ENCODE data around the gene UBN2.

UBN2 gene

GRCh38 chr7:139230774-139231512 is at the start of gene UBN2:
Gene UBN2 (plus strand): TSS chr7:139231237. CDS start chr7:139231485, 248 bp downstream.
- Histone ChIP-seq H3K79me2 (ENCODE audit: insufficient read depth, low read length) (peaks cover 38% of the 10 kb centered on the region), H3K36me3 (ENCODE audit: insufficient read depth, low read length) (no peaks in the 10 kb centered on the region)
- TF ChIP-seq EZH2phosphoT487 (IDR thresholded peaks at IDR 0.05; ENCODE audit: borderline replicate concordance), result no peak
- TF ChIP-seq CTCF (conservative IDR thresholded peaks at IDR 0.05; ENCODE audit: low read length), result no peak

GRCh38 chr7:139181404-139181803 is 49.6 kb upstream of the UBN2 start:
- Histone ChIP-seq H3F3A (ENCODE audit: low read depth) (peaks cover 13% of the 10 kb centered on the region; the same call in 1 of the 2 replicates), H3K4me1 (ENCODE audit: insufficient read depth, low read length, poor library complexity, severe bottlenecking) (peaks cover 40% of the 10 kb centered on the region), H3K79me2 (ENCODE audit: insufficient read depth, low read length) (no peaks in the 10 kb centered on the region), H3K4me2 (ENCODE audit: low read depth, low read length, poor library complexity, severe bottlenecking) (peak overlapping the region; percentile 72), H3K27me3 (ENCODE audit: insufficient read depth, low read length, poor library complexity, severe bottlenecking) (no peaks in the 10 kb centered on the region), H3K9me3 (ENCODE audit: insufficient read depth, low read depth, low read length) (no peaks in the 10 kb centered on the region), H3K9me2 (replicated peaks; ENCODE audit: low read depth, low read length) (no peaks in the 10 kb centered on the region), H3K36me3 (ENCODE audit: insufficient read depth, low read length) (no peaks in the 10 kb centered on the region), H2AFZ (ENCODE audit: low read length) (no peak overlapping the region), H3K9ac (ENCODE audit: low read depth, low read length, poor library complexity, severe bottlenecking) (peak overlapping the region; percentile 47), H4K20me1 (ENCODE audit: insufficient read depth, low read length, poor library complexity, severe bottlenecking) (no peaks in the 10 kb centered on the region), H3K4me3 (ENCODE audit: low read length, poor library complexity, severe bottlenecking) (peak overlapping the region; percentile 38)
- TF ChIP-seq EZH2phosphoT487 (IDR thresholded peaks at IDR 0.05; ENCODE audit: borderline replicate concordance) (no peak), CTCF (conservative IDR thresholded peaks at IDR 0.05; ENCODE audit: low read length) (no peak)

More at GRCh38 chr7:139230774-139231512, at the start of gene UBN2:
- no peaks in the 10 kb centered on the region for H3K9me3 ChIP-seq (ENCODE audit: insufficient read depth, low read depth, low read length)
- H3K4me3 ChIP-seq (ENCODE audit: low read length, poor library complexity, severe bottlenecking), result peak within 1 kb of the TSS; percentile 89
- no peaks in the 10 kb centered on the region for H3F3A ChIP-seq (ENCODE audit: low read depth)
- peaks cover 31% of the 10 kb centered on the region for H3K4me1 ChIP-seq (ENCODE audit: insufficient read depth, low read length, poor library complexity, severe bottlenecking)
- H3K9me2 ChIP-seq (replicated peaks; ENCODE audit: low read depth, low read length), result no peaks in the 10 kb centered on the region
- H3K27me3 ChIP-seq (ENCODE audit: insufficient read depth, low read length, poor library complexity, severe bottlenecking), result no peaks in the 10 kb centered on the region
- H4K20me1 ChIP-seq (ENCODE audit: insufficient read depth, low read length, poor library complexity, severe bottlenecking), result peaks cover 31% of the 10 kb centered on the region
- peak within 1 kb of the TSS; percentile 70 for H3K9ac ChIP-seq (ENCODE audit: low read depth, low read length, poor library complexity, severe bottlenecking)
- peak within 1 kb of the TSS; percentile 99 for H2AFZ ChIP-seq (ENCODE audit: low read length)
- H3K4me2 ChIP-seq (ENCODE audit: low read depth, low read length, poor library complexity, severe bottlenecking), result peak within 1 kb of the TSS; percentile 97

GRCh38 chr7:139182363-139182762 is 48.7 kb upstream of the UBN2 start:
- peak overlapping the region; percentile 38 for H3K4me3 ChIP-seq (ENCODE audit: low read length, poor library complexity, severe bottlenecking)
- H3K4me2 ChIP-seq (ENCODE audit: low read depth, low read length, poor library complexity, severe bottlenecking), result peak overlapping the region; percentile 72
- peak overlapping the region; percentile 47 for H3K9ac ChIP-seq (ENCODE audit: low read depth, low read length, poor library complexity, severe bottlenecking)
- TF ChIP-seq EZH2phosphoT487 (IDR thresholded peaks at IDR 0.05; ENCODE audit: borderline replicate concordance) (no peak), CTCF (conservative IDR thresholded peaks at IDR 0.05; ENCODE audit: low read length) (no peak)
- no peaks in the 10 kb centered on the region for H3K9me2 ChIP-seq (replicated peaks; ENCODE audit: low read depth, low read length)
- no peaks in the 10 kb centered on the region for H3K27me3 ChIP-seq (ENCODE audit: insufficient read depth, low read length, poor library complexity, severe bottlenecking)
- H3K79me2 ChIP-seq (ENCODE audit: insufficient read depth, low read length), result no peaks in the 10 kb centered on the region
- no peaks in the 10 kb centered on the region for H3K9me3 ChIP-seq (ENCODE audit: insufficient read depth, low read depth, low read length)
- H4K20me1 ChIP-seq (ENCODE audit: insufficient read depth, low read length, poor library complexity, severe bottlenecking), result no peaks in the 10 kb centered on the region
- peaks cover 13% of the 10 kb centered on the region; the same call in 1 of the 2 replicates for H3F3A ChIP-seq (ENCODE audit: low read depth)
- H3K36me3 ChIP-seq (ENCODE audit: insufficient read depth, low read length), result no peaks in the 10 kb centered on the region
- peaks cover 40% of the 10 kb centered on the region for H3K4me1 ChIP-seq (ENCODE audit: insufficient read depth, low read length, poor library complexity, severe bottlenecking)
- peak overlapping the region; percentile 17 for H2AFZ ChIP-seq (ENCODE audit: low read length)
